IMR-90 (cell line): ENCODE data around the gene DNAH17. TPM values are rescaled to one million over a fixed set of nuclear protein-coding genes. Genes with fewer than 3 reads are reported as not detected.

Experiments used
- ATAC-seq: fragments of 200-7000 bp; cut with Tn5 transposase; 2 replicates; pipeline ENCODE4 v1.9.1; 2020; ENCODE audit warnings: low read depth, mild to moderate bottlenecking, moderate library complexity
- BruUV-seq: library from RNA; stranded (reverse); fragments of 400-500 nt; replicated peaks from 2 replicates; lab custom pipeline; 2021; lab: Mats Ljungman, UMichigan
- CTCF ChIA-PET: fragments of 300-600 bp; formaldehyde crosslinking; extraction: SDS; loops from one replicate; lab custom pipeline; 2021; ENCODE audit warnings: antibody characterized with exemption; lab: Yijun Ruan, JAX
- POLR2A ChIA-PET: fragments of 300-600 bp; sonication (Branson Sonifier 250); formaldehyde crosslinking; loops from one replicate; lab custom pipeline; 2022; ENCODE audit warnings: antibody characterized with exemption; ENCODE audit not compliant: unreplicated experiment; lab: Charles Lee
- DNase-seq: peaks from one replicate; pipeline ENCODE4 v3.0.0; 2013
- H2AFZ ChIP-seq: replicated peaks from 2 replicates; pipeline ENCODE3; 2013; ENCODE audit warnings: low read length, mild to moderate bottlenecking; ENCODE audit not compliant: poor library complexity
- H2AK5ac ChIP-seq: 2 replicates; pipeline ENCODE4 v1.6.1; 2013; ENCODE audit warnings: low read depth, low read length, inconsistent platforms
- H2AK9ac ChIP-seq: replicated peaks from 2 replicates; pipeline ENCODE3; 2013; ENCODE audit warnings: mild to moderate bottlenecking, low read depth, low read length, moderate library complexity; ENCODE audit not compliant: poor library complexity
- H2BK120ac ChIP-seq: 2 replicates; pipeline ENCODE4 v1.6.1; 2013; ENCODE audit warnings: low read depth, low read length, inconsistent platforms
- H2BK15ac ChIP-seq: 3 replicates; pipeline ENCODE4 v1.6.1; 2013; ENCODE audit warnings: low read depth, low read length, inconsistent platforms
- H2BK20ac ChIP-seq: 2 replicates; pipeline ENCODE4 v1.6.1; 2013; ENCODE audit warnings: low read depth, mild to moderate bottlenecking, inconsistent platforms, low read length, moderate library complexity
- H2BK5ac ChIP-seq: 2 replicates; pipeline ENCODE4 v1.6.1; 2013; ENCODE audit warnings: mild to moderate bottlenecking, low read depth, low read length, inconsistent platforms; ENCODE audit not compliant: poor library complexity, severe bottlenecking
- H3K14ac ChIP-seq: replicated peaks from 2 replicates; pipeline ENCODE4 v1.6.1; 2013; ENCODE audit warnings: low read depth, low read length, inconsistent platforms
- H3K18ac ChIP-seq: 2 replicates; pipeline ENCODE4 v1.6.1; 2013; ENCODE audit warnings: low read depth, low read length, control low read depth
- H3K23ac ChIP-seq: 2 replicates; pipeline ENCODE4 v1.6.1; 2013; ENCODE audit warnings: low read depth, low read length, inconsistent platforms
- H3K27ac ChIP-seq: 2 replicates; pipeline ENCODE4 v1.5.1; 2013; ENCODE audit warnings: mild to moderate bottlenecking, control low read depth, low read length; ENCODE audit not compliant: insufficient read depth
- H3K27me3 ChIP-seq: 2 replicates; pipeline ENCODE4 v1.6.1; 2013; ENCODE audit warnings: low read length; ENCODE audit not compliant: control insufficient read depth, insufficient read depth
- H3K36me3 ChIP-seq: 2 replicates; pipeline ENCODE4 v1.6.1; 2013; ENCODE audit warnings: low read length, mixed read lengths; ENCODE audit not compliant: control insufficient read depth, insufficient read depth
- H3K4ac ChIP-seq: 2 replicates; pipeline ENCODE4 v1.6.1; 2013; ENCODE audit warnings: low read depth, low read length, inconsistent platforms
- H3K4me1 ChIP-seq: 2 replicates; pipeline ENCODE4 v1.6.1; 2013; ENCODE audit warnings: low read length, mixed read lengths; ENCODE audit not compliant: control insufficient read depth, insufficient read depth
- H3K4me2 ChIP-seq: 2 replicates; pipeline ENCODE4 v1.6.1; 2013; ENCODE audit warnings: low read depth, mild to moderate bottlenecking, control low read depth, low read length, moderate library complexity
- H3K4me3 ChIP-seq: 2 replicates; pipeline ENCODE4 v1.5.1; 2013; ENCODE audit warnings: low read depth, mild to moderate bottlenecking, control low read depth, low read length, moderate library complexity; ENCODE audit not compliant: insufficient read depth
- H3K56ac ChIP-seq: 2 replicates; pipeline ENCODE4 v1.6.1; 2013; ENCODE audit warnings: low read length, inconsistent platforms; ENCODE audit not compliant: insufficient read depth; ENCODE audit errors: extremely low read depth
- H3K79me1 ChIP-seq, 2 experiments: 2 replicates each; pipeline ENCODE4 v1.6.1; 2013; ENCODE audit warnings: low read length in 2 of 2, inconsistent platforms in 1 of 2, low read depth in 1 of 2
- H3K9ac ChIP-seq: 2 replicates; pipeline ENCODE4 v1.6.1; 2013; ENCODE audit warnings: low read depth, low read length, control low read depth
- H3K9me1 ChIP-seq: 2 replicates; pipeline ENCODE4 v1.6.1; 2013; ENCODE audit warnings: low read length, inconsistent platforms; ENCODE audit not compliant: insufficient read depth
- H3K9me3 ChIP-seq: 2 replicates; pipeline ENCODE4 v1.6.1; 2013; ENCODE audit warnings: low read length; ENCODE audit not compliant: control insufficient read depth, insufficient read depth
- H4K20me1 ChIP-seq: 2 replicates; pipeline ENCODE4 v1.6.1; 2013; ENCODE audit warnings: low read length, inconsistent platforms; ENCODE audit not compliant: insufficient read depth
- H4K5ac ChIP-seq: 2 replicates; pipeline ENCODE4 v1.6.1; 2013; ENCODE audit warnings: mild to moderate bottlenecking, low read depth, low read length, control low read depth
- H4K8ac ChIP-seq, 2 experiments: 2 replicates each; pipeline ENCODE4 v1.6.1; 2013; ENCODE audit warnings: low read depth in 2 of 2, low read length in 2 of 2, control low read depth in 1 of 2, inconsistent platforms in 1 of 2
- H4K91ac ChIP-seq: 2 replicates; pipeline ENCODE4 v1.6.1; 2013; ENCODE audit warnings: low read depth, low read length, inconsistent platforms; ENCODE audit not compliant: insufficient read depth
- CHD1 ChIP-seq: IDR thresholded peaks from 2 replicates; pipeline ENCODE4 v1.6.1; 2012; ENCODE audit warnings: low read depth, low read length, improper control_type of control experiment
- MAZ ChIP-seq: IDR thresholded peaks from 2 replicates; pipeline ENCODE4 v1.6.1; 2012; ENCODE audit warnings: low read depth, mild to moderate bottlenecking, low read length, improper control_type of control experiment, moderate library complexity, borderline replicate concordance
- MXI1 ChIP-seq: IDR thresholded peaks from 2 replicates; pipeline ENCODE4 v1.6.1; 2012; ENCODE audit warnings: low read depth, mild to moderate bottlenecking, low read length, moderate library complexity, borderline replicate concordance
- NFE2L2 ChIP-seq: fragments of 150-350 bp; IDR thresholded peaks from 2 replicates; pipeline ENCODE4 v1.6.1; 2016; ENCODE audit warnings: low read depth, mild to moderate bottlenecking, low read length
- SMC3 ChIP-seq: fragments of 150-350 bp; IDR thresholded peaks from 2 replicates; pipeline ENCODE4 v1.6.1; 2016; ENCODE audit warnings: low read depth, mild to moderate bottlenecking, antibody characterized with exemption, low read length, moderate library complexity
- WGBS, 2 experiments: methylation state at CpG; one replicate each; pipeline versions ENCODE4 v1.1.5 to v1.1.7; 2013; ENCODE audit warnings: missing lambda C conversion rate in 2 of 2; ENCODE audit not compliant: insufficient read length in 1 of 2; ENCODE audit errors: extremely low coverage in 2 of 2; 5-methylcytosine and 5-hydroxymethylcytosine counted together
- dilution Hi-C: fragments of 300-500 bp; cut with HindIII; formaldehyde crosslinking; loops from one replicate; pipeline ENCODE4 v1.14.3; 2018; ENCODE audit warnings: low sequenced_read_pairs; ENCODE audit not compliant: unreplicated experiment
- in situ Hi-C: fragments of 300-500 bp; cut with MboI; formaldehyde crosslinking; loops from 3 replicates; pipeline ENCODE4 v1.14.3; 2019; ENCODE audit warnings: low sequenced_read_pairs, inconsistent platforms, mixed read lengths
- intact Hi-C: fragments of 100-400 bp; cut with micrococcal nuclease; formaldehyde crosslinking; loops from 2 replicates; pipeline ENCODE4 v1.10.0; 2022
- polyA plus RNA-seq, 3 experiments: library from polyadenylated mRNA; depleted of rRNA; stranded (reverse); fragments of >200 nt; gene quantifications; 2 replicates each; pipeline ENCODE4 v1.2.3, GENCODE V29; 2012; ENCODE audit warnings: low replicate concordance in 1 of 3
- total RNA-seq: library from RNA; depleted of rRNA; stranded (reverse); fragments of >200 nt; gene quantifications from 2 replicates; pipeline ENCODE4 v1.2.3, GENCODE V29; 2012

The DNAH17 gene
- total and polyA plus RNA-seq, 2 of the 4 experiments (the other 2 are of a cell fraction), result not detected

- no peaks in the 10 kb centered on the region for H3K79me1 ChIP-seq
- H3K18ac ChIP-seq, result no peak overlapping the region
- intact Hi-C loops, result no loop called here
- no peak overlapping the region for H4K8ac ChIP-seq
- no peak overlapping the region for H3K4me2 ChIP-seq
- no peak overlapping the region for H3K4me3 ChIP-seq
- DNase-seq (no peak), ATAC-seq (no peak)
- CTCF ChIA-PET, result no interaction called here
- peaks cover 19% of the 10 kb centered on the region; the same call in 1 of the 2 replicates for H3K27me3 ChIP-seq
- no peak overlapping the region for H3K4ac ChIP-seq
- no peak overlapping the region for H4K91ac ChIP-seq
- no peaks in the 10 kb centered on the region for H3K9me3 ChIP-seq
- H2AK5ac ChIP-seq, result no peak overlapping the region
- H2BK15ac ChIP-seq, result no peak overlapping the region
- no peak overlapping the region for H3K9ac ChIP-seq
- no peak overlapping the region for H4K5ac ChIP-seq
- H4K20me1 ChIP-seq, result no peaks in the 10 kb centered on the region; the same call in 1 of the 2 replicates
- TF ChIP-seq SMC3 (no peak), MAZ (no peak), CHD1 (no peak), NFE2L2 (no peak), MXI1 (no peak)
- POLR2A ChIA-PET, result no interaction called here
- H2BK120ac ChIP-seq, result no peak overlapping the region
- in situ Hi-C loops, result loop anchor here (25.0 kb wide), 1 partner anchor 474 kb away; no protein-coding TSS in a partner anchor
- peak overlapping the region; percentile 51 for H2AFZ ChIP-seq
- no peaks in the 10 kb centered on the region for H3K36me3 ChIP-seq
- WGBS, 2 experiments, result 42% methylated on average over 2 of the region's 10 CpGs; no CpG with 5 or more reads in 1 of the 2 experiments
- H3K4me1 ChIP-seq, result no peaks in the 10 kb centered on the region
- no peak overlapping the region for H2AK9ac ChIP-seq
- H2BK5ac ChIP-seq, result no peak overlapping the region
- H3K14ac ChIP-seq, result no peak overlapping the region
- H3K9me1 ChIP-seq, result no peaks in the 10 kb centered on the region
- H2BK20ac ChIP-seq, result no peak overlapping the region
- dilution Hi-C loops, result no loop called here
- H3K27ac ChIP-seq, result no peak overlapping the region
- H3K56ac ChIP-seq, result no peak overlapping the region
- no TSS peak for BruUV-seq
- no peak overlapping the region for H3K23ac ChIP-seq
Observed at GRCh38 chr17:78488156-78488555, 89.0 kb downstream of the DNAH17 start.
